Measurements from ENCODE around the gene SMARCC2. TPM values are rescaled to one million over a fixed set of nuclear protein-coding genes. Genes with fewer than 3 reads are reported as not detected.

SMARCC2 gene
- total RNA-seq, 2 donors from 2014 or later = 127 to 129 TPM

GRCh38 chr12:56153678-56154065 lies 35.6 kb downstream of the SMARCC2 start:
- H3K4me1 ChIP-seq (ENCODE audit: control insufficient read depth, insufficient read depth, low read length) = peaks cover 12% of the 10 kb centered on the region
- peaks cover 41% of the 10 kb centered on the region for H3K4me1 Mint-ChIP-seq
- H3K27me3 ChIP-seq (ENCODE audit: control insufficient read depth, insufficient read depth, low read length, poor library complexity, severe bottlenecking) = no peaks in the 10 kb centered on the region
- TF ChIP-seq CTCF (conservative IDR thresholded peaks at IDR 0.05) = no peak
- peak overlapping the region; percentile 95 for H3K27ac Mint-ChIP-seq
- no peak overlapping the region for H3K27ac ChIP-seq (ENCODE audit: low read depth, low read length)
- no peak for DNase-seq
- peaks cover 12% of the 10 kb centered on the region for H3K36me3 Mint-ChIP-seq (ENCODE audit: low read depth)
- WGBS, 2 experiments (ENCODE audit: insufficient coverage in 1 of 2, insufficient read length in 1 of 2) = 76 to 90% methylated on average over 4 to 5 of the region's 5 CpGs
- no peaks in the 10 kb centered on the region for H3K9me3 Mint-ChIP-seq
- peak overlapping the region; percentile 92 for H3K4me3 ChIP-seq (ENCODE audit: low read length)
- peaks cover 19% of the 10 kb centered on the region for H3K36me3 ChIP-seq (ENCODE audit: control insufficient read depth, insufficient read depth, low read length)
- peak overlapping the region; percentile 18 for H3K9ac ChIP-seq (ENCODE audit: extremely low read depth, low read length, poor library complexity, severe bottlenecking)
- H3K9me3 ChIP-seq (ENCODE audit: control insufficient read depth, low read length) = no peaks in the 10 kb centered on the region
- peak overlapping the region; percentile 85 for H3K4me3 Mint-ChIP-seq
- H3K27me3 Mint-ChIP-seq (ENCODE audit: insufficient read depth) = no peaks in the 10 kb centered on the region

- H3K27ac Mint-ChIP-seq = peak overlapping the region; percentile 95
- H3K27me3 Mint-ChIP-seq (ENCODE audit: insufficient read depth) = no peaks in the 10 kb centered on the region
- H3K36me3 ChIP-seq (ENCODE audit: control insufficient read depth, insufficient read depth, low read length) = peaks cover 19% of the 10 kb centered on the region
- H3K27me3 ChIP-seq (ENCODE audit: control insufficient read depth, insufficient read depth, low read length, poor library complexity, severe bottlenecking) = no peaks in the 10 kb centered on the region
- H3K4me3 ChIP-seq (ENCODE audit: low read length) = peak overlapping the region; percentile 92
- no peaks in the 10 kb centered on the region for H3K9me3 ChIP-seq (ENCODE audit: control insufficient read depth, low read length)
- peaks cover 12% of the 10 kb centered on the region for H3K36me3 Mint-ChIP-seq (ENCODE audit: low read depth)
- peak overlapping the region; percentile 78 for H3K9ac ChIP-seq (ENCODE audit: extremely low read depth, low read length, poor library complexity, severe bottlenecking)
- H3K4me3 Mint-ChIP-seq = peak overlapping the region; percentile 85
- no peak overlapping the region for H3K27ac ChIP-seq (ENCODE audit: low read depth, low read length)
- 17% methylated on average over 8 of the region's 8 CpGs; no CpG with 5 or more reads in 1 of the 2 experiments for WGBS, 2 experiments (ENCODE audit: insufficient coverage in 1 of 2, insufficient read length in 1 of 2)
- peaks cover 41% of the 10 kb centered on the region for H3K4me1 Mint-ChIP-seq
- peaks cover 12% of the 10 kb centered on the region for H3K4me1 ChIP-seq (ENCODE audit: control insufficient read depth, insufficient read depth, low read length)
- DNase-seq = no peak
- TF ChIP-seq CTCF (conservative IDR thresholded peaks at IDR 0.05) = no peak
- no peaks in the 10 kb centered on the region for H3K9me3 Mint-ChIP-seq
Observed at GRCh38 chr12:56152756-56153677, 36.3 kb downstream of the SMARCC2 start.

- H3K4me1 Mint-ChIP-seq = peaks cover 35% of the 10 kb centered on the region
- DNase-seq = peak; percentile 98
- peaks cover 12% of the 10 kb centered on the region for H3K4me1 ChIP-seq (ENCODE audit: control insufficient read depth, insufficient read depth, low read length)
- H3K4me3 ChIP-seq (ENCODE audit: low read length) = peak within 1 kb of the TSS; percentile 92
- no peaks in the 10 kb centered on the region for H3K9me3 Mint-ChIP-seq
- H3K27me3 ChIP-seq (ENCODE audit: control insufficient read depth, insufficient read depth, low read length, poor library complexity, severe bottlenecking) = no peaks in the 10 kb centered on the region
- H3K9ac ChIP-seq (ENCODE audit: extremely low read depth, low read length, poor library complexity, severe bottlenecking) = peak within 1 kb of the TSS; percentile 78
- H3K9me3 ChIP-seq (ENCODE audit: control insufficient read depth, low read length) = no peaks in the 10 kb centered on the region
- H3K4me3 Mint-ChIP-seq = peak within 1 kb of the TSS; percentile 85
- 0% methylated on average over 10 to 36 of the region's 37 CpGs for WGBS, 2 experiments (ENCODE audit: insufficient coverage in 1 of 2, insufficient read length in 1 of 2)
- H3K27ac Mint-ChIP-seq = peak within 1 kb of the TSS; percentile 95
- peaks cover 19% of the 10 kb centered on the region for H3K36me3 ChIP-seq (ENCODE audit: control insufficient read depth, insufficient read depth, low read length)
- peaks cover 12% of the 10 kb centered on the region for H3K36me3 Mint-ChIP-seq (ENCODE audit: low read depth)
- no peaks in the 10 kb centered on the region for H3K27me3 Mint-ChIP-seq (ENCODE audit: insufficient read depth)
- TF ChIP-seq CTCF (conservative IDR thresholded peaks at IDR 0.05) = no peak
- peak within 1 kb of the TSS; percentile 70 for H3K27ac ChIP-seq (ENCODE audit: low read depth, low read length)
Observed at GRCh38 chr12:56152132-56152755, 37.0 kb downstream of the SMARCC2 start, which contains the start of gene MYL6B. TSS of gene MYL6B (plus strand) at chr12:56152587. CDS start at chr12:56153919, 1,332 bp downstream.
